ENCODE results near the gene RTN4R.

The RTN4R gene

DNA sequence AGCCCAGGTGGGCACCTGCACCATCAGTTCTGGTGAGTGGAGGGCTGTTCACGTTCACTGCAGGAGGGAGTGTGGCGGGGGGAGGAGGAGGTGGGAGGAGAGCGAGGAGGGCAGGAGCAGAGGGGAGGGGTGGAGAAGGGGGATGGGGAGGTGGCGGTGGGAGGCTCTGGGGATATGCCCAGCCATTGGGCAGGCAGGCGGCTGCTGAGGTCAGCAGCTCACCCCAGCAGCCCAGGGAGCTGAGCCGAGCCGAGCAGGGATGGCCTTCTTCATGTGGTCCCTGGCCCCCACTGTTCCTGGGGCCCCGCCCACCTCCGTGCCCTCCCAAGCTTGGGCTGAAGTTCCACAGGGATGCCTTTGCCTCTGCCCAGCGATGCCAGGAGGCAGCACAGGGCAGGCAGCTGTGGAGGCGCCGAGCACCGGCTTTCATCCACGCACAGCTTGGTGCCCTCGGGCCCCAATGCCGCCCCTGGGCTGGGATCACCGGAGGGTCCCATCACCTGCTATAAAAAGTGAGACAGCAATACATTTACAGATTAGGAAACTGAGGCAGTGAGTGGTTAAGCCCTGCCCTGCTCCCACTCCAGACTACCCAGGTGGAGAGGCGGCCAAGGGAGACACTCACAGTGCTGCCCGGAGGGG is 21.6 kb downstream of the RTN4R start:
- TF ChIP-seq, protein P1, sequence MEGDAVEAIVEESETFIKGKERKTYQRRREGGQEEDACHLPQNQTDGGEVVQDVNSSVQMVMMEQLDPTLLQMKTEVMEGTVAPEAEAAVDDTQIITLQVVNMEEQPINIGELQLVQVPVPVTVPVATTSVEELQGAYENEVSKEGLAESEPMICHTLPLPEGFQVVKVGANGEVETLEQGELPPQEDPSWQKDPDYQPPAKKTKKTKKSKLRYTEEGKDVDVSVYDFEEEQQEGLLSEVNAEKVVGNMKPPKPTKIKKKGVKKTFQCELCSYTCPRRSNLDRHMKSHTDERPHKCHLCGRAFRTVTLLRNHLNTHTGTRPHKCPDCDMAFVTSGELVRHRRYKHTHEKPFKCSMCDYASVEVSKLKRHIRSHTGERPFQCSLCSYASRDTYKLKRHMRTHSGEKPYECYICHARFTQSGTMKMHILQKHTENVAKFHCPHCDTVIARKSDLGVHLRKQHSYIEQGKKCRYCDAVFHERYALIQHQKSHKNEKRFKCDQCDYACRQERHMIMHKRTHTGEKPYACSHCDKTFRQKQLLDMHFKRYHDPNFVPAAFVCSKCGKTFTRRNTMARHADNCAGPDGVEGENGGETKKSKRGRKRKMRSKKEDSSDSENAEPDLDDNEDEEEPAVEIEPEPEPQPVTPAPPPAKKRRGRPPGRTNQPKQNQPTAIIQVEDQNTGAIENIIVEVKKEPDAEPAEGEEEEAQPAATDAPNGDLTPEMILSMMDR (IDR thresholded peaks at IDR 0.05): no peak
- Histone ChIP-seq H3K4me1 (no peaks in the 10 kb centered on the region), H2AFZ (no peak overlapping the region), H3K9me3 (ENCODE audit: control insufficient read depth, low read length) (no peaks in the 10 kb centered on the region), H3K4me3 (ENCODE audit: low read depth, low read length) (no peak overlapping the region), H3K9ac (no peak overlapping the region), H3K36me3 (ENCODE audit: control insufficient read depth, insufficient read depth, low read length) (no peaks in the 10 kb centered on the region), H3K79me2 (no peaks in the 10 kb centered on the region), H3K27me3 (ENCODE audit: control insufficient read depth, insufficient read depth, low read length) (no peaks in the 10 kb centered on the region), H3K4me2 (ENCODE audit: low read length) (no peak overlapping the region), H3K27ac (no peak overlapping the region)

DNA sequence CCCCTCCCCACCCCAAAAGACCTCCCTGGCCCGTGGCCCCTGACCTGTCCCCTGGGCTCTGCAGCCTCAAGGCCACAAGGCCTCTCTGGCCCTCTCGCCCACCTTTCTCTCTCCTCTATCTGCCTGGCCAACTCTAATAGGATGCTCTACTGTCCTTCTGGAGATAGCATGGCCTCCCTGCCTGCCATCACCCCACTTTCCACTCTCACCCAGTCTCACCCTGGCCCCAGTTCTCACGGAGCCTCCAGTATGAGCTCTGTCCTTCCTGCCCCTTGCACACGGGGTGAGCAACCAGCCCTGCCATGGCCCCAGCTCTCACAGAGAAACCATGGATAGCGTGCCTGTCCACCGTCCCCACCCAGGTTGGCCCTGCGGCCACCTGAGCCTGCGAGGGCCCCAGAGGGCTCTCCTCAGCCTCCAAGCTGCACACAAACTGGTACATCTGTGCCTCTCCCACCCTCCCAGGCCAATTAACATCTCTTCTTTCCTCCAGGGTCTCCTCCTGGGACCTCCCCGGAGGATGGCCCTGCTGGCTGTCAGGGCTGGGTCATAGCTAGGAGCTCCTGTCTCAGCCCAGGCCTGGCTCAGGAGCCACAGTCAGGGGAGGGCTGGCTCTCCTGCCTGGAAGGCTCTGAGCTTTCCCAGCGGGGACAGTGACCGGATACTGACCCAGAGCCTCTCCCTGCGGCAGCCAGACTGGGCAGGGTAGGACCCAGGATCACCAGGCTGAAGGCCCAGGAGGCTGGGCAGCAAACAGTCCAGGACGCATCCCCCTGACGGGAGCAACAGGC is 22.3 kb downstream of the RTN4R start:
- no peak overlapping the region for H3K27ac ChIP-seq
- H3K36me3 ChIP-seq (ENCODE audit: control insufficient read depth, insufficient read depth, low read length): no peaks in the 10 kb centered on the region
- TF ChIP-seq, protein P1 (IDR thresholded peaks at IDR 0.05): no peak
- no peak overlapping the region for H3K4me2 ChIP-seq (ENCODE audit: low read length)
- no peaks in the 10 kb centered on the region for H3K79me2 ChIP-seq
- H3K4me1 ChIP-seq: no peaks in the 10 kb centered on the region
- no peak overlapping the region for H3K9ac ChIP-seq
- no peak overlapping the region for H3K4me3 ChIP-seq (ENCODE audit: low read depth, low read length)
- H2AFZ ChIP-seq: no peak overlapping the region
- no peaks in the 10 kb centered on the region for H3K27me3 ChIP-seq (ENCODE audit: control insufficient read depth, insufficient read depth, low read length)
- no peaks in the 10 kb centered on the region for H3K9me3 ChIP-seq (ENCODE audit: control insufficient read depth, low read length)

DNA sequence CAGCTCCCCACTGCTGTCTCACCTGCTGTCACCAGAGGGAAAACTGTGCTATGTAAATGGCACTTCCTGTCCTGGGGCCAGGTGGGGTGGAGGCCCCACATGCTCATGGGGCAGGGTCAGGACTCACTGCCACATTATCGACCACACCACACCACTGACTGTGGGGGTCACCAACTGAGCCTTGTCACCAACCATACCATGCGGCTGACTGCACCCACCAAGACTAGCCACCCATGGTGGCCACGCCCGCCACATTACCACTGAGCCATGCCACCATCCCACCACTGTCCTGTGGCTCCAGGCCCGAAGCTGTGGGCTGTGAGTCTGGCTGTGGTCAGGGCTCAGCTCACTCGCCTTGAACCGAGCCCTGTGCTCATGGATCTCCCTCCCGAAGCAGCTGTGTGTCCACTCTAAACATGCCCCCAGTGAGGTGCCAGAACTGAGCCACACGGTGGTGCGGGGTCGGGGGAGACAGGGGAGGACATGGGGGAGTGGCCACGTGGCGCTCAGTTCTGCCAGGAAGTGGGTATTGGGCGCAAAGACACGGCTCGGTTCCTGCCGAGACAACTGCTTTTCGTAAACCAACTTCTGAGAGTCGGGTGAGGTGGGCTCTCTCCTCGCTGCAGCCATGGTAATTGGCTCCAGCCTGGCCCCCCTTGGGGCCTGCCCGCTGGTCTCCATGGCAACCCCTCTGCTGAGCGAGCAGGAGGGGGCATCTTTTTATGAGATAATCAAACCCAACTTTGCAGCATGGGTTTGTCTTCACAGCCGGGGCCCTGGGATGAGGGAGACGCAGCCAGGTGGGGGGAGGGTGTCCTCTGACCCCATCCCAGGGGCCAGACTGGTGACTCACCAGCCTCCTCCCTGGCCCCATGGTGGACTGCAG is 23.2 kb downstream of the RTN4R start:
- Histone ChIP-seq H2AFZ (no peak overlapping the region), H3K27me3 (ENCODE audit: control insufficient read depth, insufficient read depth, low read length) (no peaks in the 10 kb centered on the region), H3K36me3 (ENCODE audit: control insufficient read depth, insufficient read depth, low read length) (no peaks in the 10 kb centered on the region), H3K4me3 (ENCODE audit: low read depth, low read length) (no peak overlapping the region), H3K9ac (no peak overlapping the region), H3K4me2 (ENCODE audit: low read length) (no peak overlapping the region), H3K79me2 (no peaks in the 10 kb centered on the region), H3K4me1 (no peaks in the 10 kb centered on the region), H3K27ac (no peak overlapping the region), H3K9me3 (ENCODE audit: control insufficient read depth, low read length) (no peaks in the 10 kb centered on the region)
- TF ChIP-seq, protein P1 (IDR thresholded peaks at IDR 0.05): no peak

DNA sequence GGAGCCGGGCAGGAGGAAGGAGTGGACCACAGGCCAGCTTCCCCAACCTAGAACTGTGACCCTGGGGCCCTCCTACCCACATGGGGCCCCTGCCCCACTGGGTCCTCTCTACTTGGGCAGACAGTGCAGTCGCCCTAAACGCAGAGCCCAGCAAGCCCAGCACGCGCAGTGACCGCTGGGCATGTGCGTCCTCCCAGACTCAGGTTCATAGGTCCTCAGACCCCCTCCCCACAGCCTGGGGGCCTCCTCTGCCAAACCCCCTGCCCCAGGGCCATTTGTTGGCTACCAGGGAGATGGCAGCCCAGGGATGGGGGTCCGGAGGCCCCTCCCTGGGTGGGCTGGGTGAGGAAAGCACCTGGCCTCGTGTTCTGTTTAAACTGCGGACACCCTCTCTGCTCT is 23.9 kb downstream of the RTN4R start:
- TF ChIP-seq, protein P1 (IDR thresholded peaks at IDR 0.05): no peak
- H2AFZ ChIP-seq: no peak overlapping the region
- no peak overlapping the region for H3K9ac ChIP-seq
- no peaks in the 10 kb centered on the region for H3K4me1 ChIP-seq
- H3K4me3 ChIP-seq (ENCODE audit: low read depth, low read length): no peak overlapping the region
- H3K36me3 ChIP-seq (ENCODE audit: control insufficient read depth, insufficient read depth, low read length): no peaks in the 10 kb centered on the region
- no peaks in the 10 kb centered on the region for H3K27me3 ChIP-seq (ENCODE audit: control insufficient read depth, insufficient read depth, low read length)
- no peak overlapping the region for H3K27ac ChIP-seq
- no peak overlapping the region for H3K4me2 ChIP-seq (ENCODE audit: low read length)
- no peaks in the 10 kb centered on the region for H3K9me3 ChIP-seq (ENCODE audit: control insufficient read depth, low read length)
- H3K79me2 ChIP-seq: no peaks in the 10 kb centered on the region

All from parathyroid adenoma (tissue), 2 donors.